Measurements from ENCODE around the gene IL1RAPL1.

Gene IL1RAPL1

DNA sequence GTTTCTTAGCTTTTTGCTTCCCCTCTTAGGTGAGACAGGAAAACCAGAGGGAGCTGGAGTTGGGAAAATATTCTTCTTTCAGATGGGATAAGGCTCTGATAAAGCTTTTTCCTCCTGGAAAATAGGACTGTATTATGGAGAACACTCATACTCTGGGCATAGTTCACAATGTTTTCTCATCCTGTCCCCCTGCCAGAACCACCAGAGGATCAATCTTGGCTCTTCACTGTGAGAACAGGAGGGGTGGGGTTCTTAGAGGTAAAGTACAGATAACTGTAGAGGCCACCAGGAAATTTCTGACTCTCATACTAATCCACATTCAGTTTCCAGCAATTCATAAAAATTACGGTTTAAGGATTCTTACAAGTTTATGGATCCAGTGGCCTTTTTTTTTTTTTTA lies 966.3 kb downstream of the IL1RAPL1 start:
- DNase-seq = no peak

DNA sequence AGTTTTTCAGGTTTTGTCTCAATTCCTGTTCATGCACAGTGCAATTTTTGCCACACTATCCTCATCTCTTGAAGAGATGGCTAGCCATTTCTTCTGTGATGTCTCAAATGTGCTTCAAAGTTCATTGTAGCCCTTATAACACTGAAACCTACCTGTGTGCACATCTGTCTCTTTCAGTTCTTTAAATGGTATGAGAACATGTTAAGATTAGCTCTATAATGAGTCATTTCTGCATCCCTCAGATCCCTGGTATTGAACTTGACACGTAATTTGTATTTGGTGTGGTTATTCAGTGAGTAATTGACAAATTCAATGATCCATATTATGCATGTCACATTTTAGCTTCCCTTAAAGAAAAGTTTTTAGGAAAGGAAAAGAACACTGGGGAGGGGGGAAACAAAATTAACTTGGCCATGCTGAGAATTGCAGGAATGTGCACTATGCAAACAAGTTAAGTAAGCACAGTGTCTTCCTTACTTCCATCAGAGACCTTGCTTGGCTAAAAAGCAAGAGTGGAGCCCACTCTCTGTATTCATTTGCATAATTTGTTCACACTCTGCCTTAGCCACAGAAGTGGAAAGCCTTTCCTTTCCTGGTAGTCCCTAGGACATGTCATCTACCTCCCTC lies 968.3 kb downstream of the IL1RAPL1 start:
- DNase-seq = no peak

DNA sequence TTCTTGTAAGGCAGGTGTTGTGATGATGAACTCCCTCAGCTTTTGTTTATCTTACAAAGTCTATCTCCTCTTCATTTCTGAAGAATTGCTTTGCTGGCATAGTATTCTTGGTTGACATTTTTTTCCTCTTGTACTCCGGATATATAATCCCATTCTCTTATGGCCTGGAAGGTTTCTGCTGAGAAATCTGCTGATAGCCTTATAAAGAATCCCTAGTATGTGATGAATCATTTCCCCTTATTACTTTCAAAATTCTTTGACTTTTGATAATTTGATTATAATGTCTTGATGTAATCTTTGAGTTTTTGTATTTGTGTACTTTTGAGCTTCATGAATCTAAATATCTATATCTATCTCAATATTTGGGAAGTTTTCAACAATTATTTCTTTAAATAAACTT lies 972.8 kb downstream of the IL1RAPL1 start:
- DNase-seq = no peak

GRCh38 chrX:29561417-29561816 lies 974.2 kb downstream of the IL1RAPL1 start:
- no peak for DNase-seq

DNA sequence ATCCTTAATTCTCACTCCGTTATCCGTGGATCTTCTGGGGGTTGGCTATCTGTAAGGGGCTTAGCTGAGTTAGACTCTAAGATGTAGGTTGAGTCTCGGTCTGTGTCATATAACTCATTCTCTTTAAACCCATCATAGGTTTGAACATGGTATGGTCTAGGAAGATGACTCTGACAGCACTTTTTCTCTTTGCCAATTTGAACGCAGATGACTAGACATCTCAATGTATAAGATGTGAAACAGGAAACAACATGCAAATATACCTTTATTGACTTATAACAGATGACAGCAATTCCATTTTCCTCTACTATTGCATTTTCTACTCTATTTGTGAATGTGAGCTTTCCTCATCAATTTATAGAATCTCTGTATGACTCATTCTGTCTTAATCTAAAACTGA lies 993.3 kb downstream of the IL1RAPL1 start:
- DNase-seq = no peak

DNA sequence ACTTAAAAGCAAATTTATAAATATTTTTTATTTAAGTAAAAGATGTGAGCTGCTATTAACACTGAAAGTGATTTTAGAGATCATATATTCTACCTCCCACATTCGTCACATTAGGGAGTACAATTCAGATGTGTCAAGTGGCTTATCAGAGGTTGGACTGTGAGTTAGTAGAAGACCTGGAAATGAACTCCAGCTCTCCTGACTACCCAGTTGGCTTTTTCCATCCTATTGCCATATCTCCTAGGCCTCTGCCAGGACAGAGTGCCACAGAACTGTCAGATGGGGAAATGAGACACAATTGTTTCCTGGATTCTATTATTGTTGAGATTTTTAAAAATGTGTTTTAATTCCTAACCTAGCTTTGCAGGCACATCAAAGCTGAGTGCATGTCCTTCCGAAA lies 994.0 kb downstream of the IL1RAPL1 start:
- DNase-seq = no peak

DNA sequence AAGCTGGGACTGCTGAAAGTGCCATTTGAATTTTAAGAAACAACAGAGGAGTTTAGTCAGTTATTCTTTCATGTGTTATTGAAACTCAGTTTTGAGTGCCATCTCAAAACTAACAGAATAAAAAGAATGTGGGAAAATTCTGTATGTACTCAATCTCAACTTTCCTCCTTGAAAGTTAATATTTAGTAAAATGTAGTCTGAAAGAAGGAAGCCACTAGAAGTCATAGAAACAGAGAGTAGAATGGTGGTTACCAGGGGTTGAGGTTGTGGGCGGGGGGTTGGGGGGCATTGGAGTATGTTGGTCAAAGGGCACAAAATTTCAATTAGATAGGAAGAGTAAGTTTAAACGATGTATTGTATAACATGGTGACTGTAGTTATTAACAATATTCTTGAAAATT lies 999.9 kb downstream of the IL1RAPL1 start:
- no peak for DNase-seq

GRCh38 chrX:29590921-29591320 lies 1003.7 kb downstream of the IL1RAPL1 start:
- DNase-seq = no peak

DNA sequence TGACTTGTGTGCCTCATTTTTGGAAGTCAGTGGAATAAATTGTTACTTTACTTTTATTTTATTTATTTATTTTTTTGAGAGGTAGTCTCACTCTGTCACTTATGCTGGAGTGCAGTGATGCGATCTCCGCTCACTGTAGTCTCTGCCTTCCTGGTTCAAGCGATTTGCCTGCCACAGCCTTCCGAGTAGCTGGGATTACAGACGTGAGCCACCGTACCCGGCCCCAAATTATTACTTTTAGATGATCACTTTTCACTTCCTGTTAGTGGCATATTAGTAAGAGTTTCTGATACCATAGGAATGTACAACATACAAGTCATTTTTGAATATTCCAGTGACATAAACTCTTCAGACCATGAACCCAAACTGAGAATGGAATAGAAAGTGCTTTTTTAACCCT lies 1017.1 kb downstream of the IL1RAPL1 start:
- no peak for DNase-seq

GRCh38 chrX:29617276-29617675 lies 1030.0 kb downstream of the IL1RAPL1 start:
- no peak for DNase-seq

- DNase-seq = no peak
These were observed 1030.5 kb downstream of the IL1RAPL1 start for GRCh38 chrX:29617725-29618124.

- no peak for DNase-seq
These were observed 1040.6 kb downstream of the IL1RAPL1 start for GRCh38 chrX:29627833-29628232.

- DNase-seq = no peak
These were observed 1047.3 kb downstream of the IL1RAPL1 start for GRCh38 chrX:29634516-29634915.

- DNase-seq = no peak
These were observed 1049.1 kb downstream of the IL1RAPL1 start for GRCh38 chrX:29636331-29636730.

- DNase-seq = no peak
These were observed 1052.9 kb downstream of the IL1RAPL1 start for GRCh38 chrX:29640106-29640505.

DNA sequence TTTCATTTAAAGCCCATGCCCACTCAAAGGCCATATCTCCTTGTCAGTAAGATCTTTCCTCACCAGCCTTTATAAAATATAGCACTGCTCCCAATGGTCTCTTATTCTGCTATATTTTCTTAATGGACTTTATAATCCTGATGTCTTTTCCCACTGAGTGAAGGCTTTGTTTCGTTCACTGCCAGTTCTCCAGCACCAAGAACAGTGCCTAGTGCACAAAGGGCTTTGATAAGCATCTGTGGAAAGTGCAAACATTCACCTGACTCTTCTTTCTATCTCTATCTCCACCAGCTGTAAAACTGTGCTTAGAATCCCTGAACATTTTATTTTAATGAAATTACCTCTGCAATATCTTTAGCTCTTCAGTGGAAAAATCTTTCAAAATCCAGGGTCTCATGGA lies 1054.2 kb downstream of the IL1RAPL1 start:
- DNase-seq = no peak

- no peak for DNase-seq
These were observed 1055.9 kb downstream of the IL1RAPL1 start for GRCh38 chrX:29643181-29643580.

- no peak for DNase-seq
These were observed 1060.9 kb downstream of the IL1RAPL1 start for GRCh38 chrX:29648161-29648560.

- no peak for DNase-seq
These were observed 1065.2 kb downstream of the IL1RAPL1 start for GRCh38 chrX:29652484-29652883.

DNA sequence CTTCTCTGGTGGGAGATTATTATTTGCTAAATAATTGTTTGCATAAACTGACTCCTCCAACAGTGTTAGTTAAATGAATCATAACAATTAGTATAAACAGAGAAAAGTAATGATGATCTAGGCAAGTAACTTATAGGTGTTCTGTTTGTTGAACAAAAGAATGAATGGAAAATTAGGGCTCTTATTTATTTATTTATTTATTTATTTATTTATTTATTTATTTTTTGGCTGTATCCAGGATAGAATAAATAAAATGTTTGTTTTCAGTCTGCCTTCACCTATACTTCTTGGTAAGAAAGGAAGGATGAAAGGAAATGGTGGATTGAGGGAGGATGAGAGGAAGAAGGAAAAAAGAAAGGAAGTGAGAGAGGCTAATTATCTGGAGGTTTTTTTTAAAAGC lies 1066.5 kb downstream of the IL1RAPL1 start:
- DNase-seq = no peak

DNA sequence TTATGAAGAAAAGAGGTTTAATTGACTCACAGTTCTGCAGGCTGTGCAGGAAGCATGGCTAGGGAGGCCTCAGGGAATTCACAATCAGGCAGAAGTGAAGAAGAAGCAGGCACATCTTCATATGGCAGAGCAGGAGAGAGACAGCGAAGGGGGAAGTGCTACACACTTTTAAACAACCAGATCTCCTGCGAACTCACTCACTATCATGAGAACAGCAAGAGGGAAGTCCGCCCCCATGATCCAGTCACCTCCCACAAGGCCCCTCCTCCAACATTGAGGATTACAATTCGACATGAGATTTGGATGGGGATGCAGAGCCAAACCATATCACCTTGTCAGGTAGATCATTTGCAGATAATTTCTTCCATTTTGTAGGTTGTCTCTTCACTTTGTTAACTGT lies 1072.7 kb downstream of the IL1RAPL1 start:
- DNase-seq = no peak

- no peak for DNase-seq
These were observed 1074.0 kb downstream of the IL1RAPL1 start for GRCh38 chrX:29661290-29661689.

GRCh38 chrX:29662101-29662500 lies 1074.9 kb downstream of the IL1RAPL1 start:
- no peak for DNase-seq

GRCh38 chrX:29662759-29663503 lies 1075.7 kb downstream of the IL1RAPL1 start:
- no peak for DNase-seq

- no peak for DNase-seq
These were observed 1078.3 kb downstream of the IL1RAPL1 start for GRCh38 chrX:29665532-29665931.
